ENCODE data around the gene TRIM66. TPM values are rescaled to one million over a fixed set of nuclear protein-coding genes. Genes with fewer than 3 reads are reported as not detected.

Gene TRIM66
- total RNA-seq, 2 donors from 2014 or later, result 2.8 to 10.5 TPM

GRCh38 chr11:8698379-8698851, 15.9 kb upstream of the TRIM66 start:
- Histone ChIP-seq H3K27ac (no peak overlapping the region), H3K4me3 (no peak overlapping the region), H3K4me1 (replicated peaks) (no peaks in the 10 kb centered on the region), H3K27me3 (replicated peaks; ENCODE audit: insufficient read depth) (no peaks in the 10 kb centered on the region), H3K9me3 (no peaks in the 10 kb centered on the region), H3K36me3 (peaks cover 0 to 9% of the 10 kb centered on the region in 2 donors)
- intact Hi-C loops (cut with DNase I), result no loop called here
- DNase-seq (ENCODE audit: low spot score), result no peak
- 75% methylated on average over 5 of the region's 5 CpGs for WGBS
- no peak for TF ChIP-seq POLR2AphosphoS5 (IDR thresholded peaks at IDR 0.05)
- TF ChIP-seq POLR2A (IDR thresholded peaks at IDR 0.05), result no peak
- no peak for TF ChIP-seq CTCF (IDR thresholded peaks at IDR 0.05)

GRCh38 chr11:8697054-8697453, 14.6 kb upstream of the TRIM66 start:
- Histone ChIP-seq H3K36me3 (peaks cover 0 to 9% of the 10 kb centered on the region in 2 donors), H3K27ac (no peak overlapping the region), H3K4me3 (no peak overlapping the region), H3K4me1 (replicated peaks) (no peaks in the 10 kb centered on the region), H3K27me3 (replicated peaks; ENCODE audit: insufficient read depth) (no peaks in the 10 kb centered on the region), H3K9me3 (no peaks in the 10 kb centered on the region)
- no peak for DNase-seq (ENCODE audit: low spot score)
- TF ChIP-seq POLR2A (IDR thresholded peaks at IDR 0.05), result no peak
- TF ChIP-seq CTCF (IDR thresholded peaks at IDR 0.05), result no peak
- intact Hi-C loops (cut with DNase I), result no loop called here
- WGBS, result 92% methylated on average over 3 of the region's 3 CpGs

GRCh38 chr11:8694137-8694536, 11.7 kb upstream of the TRIM66 start:
- Histone ChIP-seq H3K27me3 (replicated peaks; ENCODE audit: insufficient read depth) (no peaks in the 10 kb centered on the region), H3K4me3 (no peak overlapping the region), H3K27ac (no peak overlapping the region), H3K9me3 (no peaks in the 10 kb centered on the region), H3K36me3 (peaks cover 0 to 9% of the 10 kb centered on the region in 2 donors), H3K4me1 (replicated peaks) (no peaks in the 10 kb centered on the region)
- intact Hi-C loops (cut with DNase I), result no loop called here
- DNase-seq (ENCODE audit: low spot score), result no peak
- WGBS, result 74% methylated on average over 5 of the region's 5 CpGs
- TF ChIP-seq POLR2A (IDR thresholded peaks at IDR 0.05), result no peak
- TF ChIP-seq POLR2AphosphoS5 (IDR thresholded peaks at IDR 0.05), result no peak
- TF ChIP-seq CTCF (IDR thresholded peaks at IDR 0.05), result no peak

GRCh38 chr11:8693555-8693954, 11.1 kb upstream of the TRIM66 start:
- H3K27me3 ChIP-seq (replicated peaks; ENCODE audit: insufficient read depth), result no peaks in the 10 kb centered on the region
- no peak overlapping the region for H3K27ac ChIP-seq
- H3K4me3 ChIP-seq, result no peak overlapping the region
- intact Hi-C loops (cut with DNase I), result no loop called here
- peaks cover 0 to 9% of the 10 kb centered on the region in 2 donors for H3K36me3 ChIP-seq
- no peaks in the 10 kb centered on the region for H3K9me3 ChIP-seq
- 83% methylated on average over 7 of the region's 7 CpGs for WGBS
- no peaks in the 10 kb centered on the region for H3K4me1 ChIP-seq (replicated peaks)
- no peak for DNase-seq (ENCODE audit: low spot score)
- TF ChIP-seq POLR2A (IDR thresholded peaks at IDR 0.05), result no peak
- TF ChIP-seq POLR2AphosphoS5 (IDR thresholded peaks at IDR 0.05), result no peak
- no peak for TF ChIP-seq CTCF (IDR thresholded peaks at IDR 0.05)

GRCh38 chr11:8693010-8693551, 10.6 kb upstream of the TRIM66 start:
- DNase-seq (ENCODE audit: low spot score), result no peak
- Histone ChIP-seq H3K4me1 (replicated peaks) (no peaks in the 10 kb centered on the region), H3K27ac (no peak overlapping the region), H3K27me3 (replicated peaks; ENCODE audit: insufficient read depth) (no peaks in the 10 kb centered on the region), H3K36me3 (peaks cover 0 to 5% of the 10 kb centered on the region in 2 donors), H3K9me3 (no peaks in the 10 kb centered on the region), H3K4me3 (no peak overlapping the region)
- TF ChIP-seq CTCF (IDR thresholded peaks at IDR 0.05) (no peak), POLR2AphosphoS5 (IDR thresholded peaks at IDR 0.05) (no peak), POLR2A (IDR thresholded peaks at IDR 0.05) (no peak)
- intact Hi-C loops (cut with DNase I), result no loop called here
- 78% methylated on average over 6 of the region's 6 CpGs for WGBS
